ENCODE measurements around the gene LENG9. TPM values are rescaled to one million over a fixed set of nuclear protein-coding genes. Genes with fewer than 3 reads are reported as not detected.
"Not testable (repeated sequence)": the region's sequence is repeated elsewhere in the genome, so short reads cannot be mapped to it uniquely, and the experiment has no call there.

LENG9 gene
- total RNA-seq, 1 experiment from 2014 or later = 14.7 TPM

GRCh38 chr19:54469496-54469934, 5.9 kb upstream of the LENG9 start:
- Mint-ChIP-seq H3K27me3 (ENCODE audit: unreplicated experiment) (peaks cover 18% of the 10 kb centered on the region), H3K4me3 (ENCODE audit: low read depth, unreplicated experiment) (peak overlapping the region; percentile 73), H3K27ac (ENCODE audit: unreplicated experiment) (no peak overlapping the region), H3K9me3 (ENCODE audit: low read depth, unreplicated experiment) (no peaks in the 10 kb centered on the region), H3K4me1 (ENCODE audit: low read depth, unreplicated experiment) (peaks cover 39% of the 10 kb centered on the region), H3K36me3 (ENCODE audit: insufficient read depth, unreplicated experiment) (peaks cover 17% of the 10 kb centered on the region)
- CTCF ChIA-PET = interaction anchor here (0.6 kb wide), 1 partner anchor 30 kb away, joined by 4 read pairs; no protein-coding TSS in a partner anchor
- intact Hi-C loops (cut with micrococcal nuclease; ENCODE audit: unreplicated experiment) = no loop called here
- no peak for TF ChIP-seq CTCF (IDR thresholded peaks at IDR 0.05; ENCODE audit: unreplicated experiment)
- BruUV-seq (replicated peaks) = no TSS peak
- DNase-seq = no peak

- H3K27ac Mint-ChIP-seq (ENCODE audit: unreplicated experiment); DNase-seq; CTCF ChIA-PET; H3K9me3 Mint-ChIP-seq (ENCODE audit: low read depth, unreplicated experiment); intact Hi-C loops (cut with micrococcal nuclease; ENCODE audit: unreplicated experiment); BruUV-seq (replicated peaks); H3K27me3 Mint-ChIP-seq (ENCODE audit: unreplicated experiment): not testable (repeated sequence)
- H3K4me1 Mint-ChIP-seq (ENCODE audit: low read depth, unreplicated experiment) = peaks cover 46% of the 10 kb centered on the region
- H3K36me3 Mint-ChIP-seq (ENCODE audit: insufficient read depth, unreplicated experiment) = peaks cover 44% of the 10 kb centered on the region
- H3K4me3 Mint-ChIP-seq (ENCODE audit: low read depth, unreplicated experiment) = peak overlapping the region; percentile 29
Observed at GRCh38 chr19:54466110-54466480, 2.5 kb upstream of the LENG9 start.

DNA sequence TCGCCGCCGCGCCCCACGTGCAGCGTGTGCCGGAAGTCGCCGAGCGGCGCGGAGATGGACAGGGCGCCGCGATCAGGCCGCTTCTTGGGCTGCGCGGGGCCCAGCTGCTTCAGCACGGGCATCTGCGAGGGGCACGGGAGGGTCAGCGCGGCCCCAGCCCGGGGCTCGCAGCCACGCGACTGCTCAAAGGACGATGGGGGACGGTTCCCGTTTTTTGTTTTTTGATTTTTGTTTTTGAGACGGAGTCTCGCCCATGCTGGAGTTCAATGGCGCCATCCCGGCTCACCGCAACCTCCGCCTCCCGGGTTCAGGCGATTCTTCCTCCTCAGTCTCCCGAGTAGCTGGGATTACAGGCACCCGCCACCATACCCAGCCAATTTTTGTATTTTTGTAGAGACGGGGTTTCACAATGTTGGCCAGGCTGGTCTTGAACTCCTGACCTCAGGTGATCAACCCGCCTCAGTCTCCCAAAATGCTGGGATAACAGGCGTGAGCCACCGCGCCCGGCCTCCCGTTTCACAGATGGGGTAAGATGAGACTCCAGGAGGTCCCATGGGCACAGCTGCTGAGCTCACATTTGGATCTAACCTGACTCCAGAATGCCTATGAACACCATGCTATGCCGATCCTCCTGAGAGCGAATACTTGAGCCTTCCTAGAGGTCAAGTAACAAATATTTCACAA, 2.0 kb upstream of the LENG9 start:
- Mint-ChIP-seq H3K4me1 (ENCODE audit: low read depth, unreplicated experiment) (peaks cover 43% of the 10 kb centered on the region), H3K36me3 (ENCODE audit: insufficient read depth, unreplicated experiment) (peaks cover 44% of the 10 kb centered on the region), H3K4me3 (ENCODE audit: low read depth, unreplicated experiment) (peak overlapping the region; percentile 29), H3K27ac (ENCODE audit: unreplicated experiment) (no peak overlapping the region), H3K9me3 (ENCODE audit: low read depth, unreplicated experiment) (no peaks in the 10 kb centered on the region), H3K27me3 (ENCODE audit: unreplicated experiment) (no peaks in the 10 kb centered on the region)
- no TSS peak for BruUV-seq (replicated peaks)
- intact Hi-C loops (cut with micrococcal nuclease; ENCODE audit: unreplicated experiment) = no loop called here
- CTCF ChIA-PET = no interaction called here
- DNase-seq = no peak
- no peak for TF ChIP-seq CTCF (IDR thresholded peaks at IDR 0.05; ENCODE audit: unreplicated experiment)

GRCh38 chr19:54464630-54465425, 1.2 kb upstream of the LENG9 start:
- BruUV-seq (replicated peaks) = no TSS peak
- Mint-ChIP-seq H3K27me3 (ENCODE audit: unreplicated experiment) (no peaks in the 10 kb centered on the region), H3K36me3 (ENCODE audit: insufficient read depth, unreplicated experiment) (peaks cover 50% of the 10 kb centered on the region), H3K27ac (ENCODE audit: unreplicated experiment) (peak overlapping the region; percentile 99), H3K4me1 (ENCODE audit: low read depth, unreplicated experiment) (peaks cover 37% of the 10 kb centered on the region), H3K4me3 (ENCODE audit: low read depth, unreplicated experiment) (peak overlapping the region; percentile 72), H3K9me3 (ENCODE audit: low read depth, unreplicated experiment) (no peaks in the 10 kb centered on the region)
- CTCF ChIA-PET = no interaction called here
- no peak for TF ChIP-seq CTCF (IDR thresholded peaks at IDR 0.05; ENCODE audit: unreplicated experiment)
- intact Hi-C loops (cut with micrococcal nuclease; ENCODE audit: unreplicated experiment) = no loop called here
- peak; percentile 95 for DNase-seq

All from Calu3 (cell line).